ENCODE data around the gene SYK.

- TF ChIP-seq, protein P1, sequence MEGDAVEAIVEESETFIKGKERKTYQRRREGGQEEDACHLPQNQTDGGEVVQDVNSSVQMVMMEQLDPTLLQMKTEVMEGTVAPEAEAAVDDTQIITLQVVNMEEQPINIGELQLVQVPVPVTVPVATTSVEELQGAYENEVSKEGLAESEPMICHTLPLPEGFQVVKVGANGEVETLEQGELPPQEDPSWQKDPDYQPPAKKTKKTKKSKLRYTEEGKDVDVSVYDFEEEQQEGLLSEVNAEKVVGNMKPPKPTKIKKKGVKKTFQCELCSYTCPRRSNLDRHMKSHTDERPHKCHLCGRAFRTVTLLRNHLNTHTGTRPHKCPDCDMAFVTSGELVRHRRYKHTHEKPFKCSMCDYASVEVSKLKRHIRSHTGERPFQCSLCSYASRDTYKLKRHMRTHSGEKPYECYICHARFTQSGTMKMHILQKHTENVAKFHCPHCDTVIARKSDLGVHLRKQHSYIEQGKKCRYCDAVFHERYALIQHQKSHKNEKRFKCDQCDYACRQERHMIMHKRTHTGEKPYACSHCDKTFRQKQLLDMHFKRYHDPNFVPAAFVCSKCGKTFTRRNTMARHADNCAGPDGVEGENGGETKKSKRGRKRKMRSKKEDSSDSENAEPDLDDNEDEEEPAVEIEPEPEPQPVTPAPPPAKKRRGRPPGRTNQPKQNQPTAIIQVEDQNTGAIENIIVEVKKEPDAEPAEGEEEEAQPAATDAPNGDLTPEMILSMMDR (IDR thresholded peaks at IDR 0.05), result no peak
- no peak for TF ChIP-seq EZH2 (IDR thresholded peaks at IDR 0.05)
These were observed 53.1 kb downstream of the SYK start for GRCh38 chr9:90854637-90855175.
